MV-4-11 (cell line): ENCODE data around the gene SPIRE1.
A peak's percentile ranks its signal among the peaks of the same experiment; 100 is the strongest.
"Not testable (repeated sequence)": the region's sequence is repeated elsewhere in the genome, so short reads cannot be mapped to it uniquely, and the experiment has no call there.

ENCODE experiments used
- DNase-seq: peaks from one replicate; lab custom pipeline; 2025; lab: John Stamatoyannopoulos, UW

Gene SPIRE1

DNA sequence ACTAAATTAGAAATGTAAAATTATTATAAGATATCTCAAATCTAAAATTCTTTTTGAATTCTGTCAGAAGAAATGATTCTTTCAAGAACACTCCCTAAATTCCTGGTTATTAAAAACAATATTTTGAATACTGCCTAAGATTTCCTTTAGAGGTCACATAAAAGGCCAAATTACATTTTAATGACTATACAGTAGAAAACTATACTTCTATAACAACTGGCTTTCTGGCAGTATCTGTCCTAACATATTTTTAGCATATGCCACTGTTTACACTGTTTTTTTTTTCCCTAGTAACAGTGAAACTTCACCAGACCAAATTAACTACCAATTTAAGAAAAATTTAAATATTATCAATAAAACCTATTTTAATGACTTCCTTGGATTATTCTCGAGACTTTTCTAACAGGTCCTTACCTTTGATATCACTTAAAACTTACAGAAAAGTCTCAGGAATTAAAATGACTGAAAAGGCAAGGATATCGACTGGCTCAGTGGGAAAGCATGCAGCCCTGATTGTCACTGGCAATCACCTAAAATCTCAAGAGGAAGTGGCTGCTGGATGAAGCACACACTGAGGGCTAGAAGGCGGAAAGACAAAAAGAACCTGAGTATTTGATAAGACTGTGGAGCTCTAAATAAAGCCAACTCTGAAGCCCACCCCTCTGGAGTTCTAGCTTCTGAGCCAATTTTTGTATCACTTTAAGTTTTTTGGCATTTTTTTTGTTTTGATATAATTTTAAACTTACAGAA lies 59.6 kb downstream of the SPIRE1 start:
- DNase-seq: no peak

DNA sequence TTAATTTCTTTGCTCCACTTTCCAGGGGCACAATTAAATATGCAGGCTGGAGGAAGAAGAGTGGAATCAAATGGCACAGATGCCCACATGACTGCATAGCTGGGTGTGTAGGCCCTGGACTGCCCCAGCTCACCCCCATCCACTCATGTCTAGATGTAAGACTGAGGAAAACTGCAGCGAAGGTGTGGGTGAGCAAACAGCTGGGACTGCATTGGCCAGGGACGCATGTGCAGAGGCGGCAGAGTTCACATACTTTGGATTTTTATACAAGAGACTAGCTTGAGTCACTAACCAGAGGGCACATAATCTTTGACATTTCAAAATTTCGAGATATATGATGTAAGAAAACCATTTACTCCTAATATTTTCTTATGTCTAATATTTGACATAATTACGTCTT lies 60.1 kb downstream of the SPIRE1 start:
- no peak for DNase-seq

DNA sequence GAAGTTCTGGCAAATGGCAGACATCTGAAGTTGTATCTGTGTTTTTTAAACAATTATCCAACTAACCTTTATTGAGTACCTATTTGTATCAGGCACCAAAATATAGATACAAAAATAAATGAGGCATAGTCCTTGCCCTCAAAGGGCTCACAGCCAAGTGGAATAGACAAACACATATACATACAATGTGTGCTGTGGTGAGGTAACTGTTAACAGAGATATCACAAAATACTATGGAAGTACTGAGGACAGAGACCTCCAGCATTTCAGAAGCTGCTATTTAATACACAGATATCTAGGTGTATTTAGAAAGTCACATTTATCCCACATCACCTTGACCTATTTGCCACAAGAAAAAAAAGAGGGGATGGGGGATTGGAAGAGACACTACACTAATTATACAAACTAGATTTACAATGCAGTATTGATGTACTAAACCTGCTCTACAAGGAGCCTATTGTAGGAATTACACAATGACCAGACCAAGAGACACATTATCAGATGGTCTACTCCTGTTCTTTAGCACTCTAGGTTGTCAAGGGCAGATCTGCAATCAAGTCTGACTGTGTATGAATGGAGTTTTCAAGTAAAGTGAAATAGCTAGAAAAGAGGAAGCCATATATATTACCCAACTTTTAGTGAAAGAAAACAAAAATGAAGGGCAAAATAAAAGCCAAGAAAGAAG lies 62.2 kb downstream of the SPIRE1 start:
- DNase-seq: peak; percentile 71

DNA sequence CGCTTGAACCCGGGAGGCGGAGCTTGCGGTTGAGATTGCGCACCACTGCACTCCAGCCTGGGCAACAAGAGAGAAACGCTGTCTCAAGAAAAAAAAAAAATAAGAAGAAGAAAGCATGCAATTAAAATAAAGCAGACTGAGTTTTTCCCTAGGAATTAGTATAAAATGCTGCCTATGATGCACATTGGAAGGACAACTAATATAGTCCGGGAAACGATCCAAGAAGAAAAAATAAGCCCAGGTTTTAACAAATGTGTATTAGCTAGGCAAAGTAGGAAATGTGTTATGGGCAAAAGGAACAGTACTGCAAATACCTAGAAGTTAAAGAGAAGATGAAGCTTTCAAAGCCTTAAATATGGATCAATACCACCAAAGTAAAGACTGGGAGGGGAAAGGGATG lies 64.0 kb downstream of the SPIRE1 start:
- no peak for DNase-seq

DNA sequence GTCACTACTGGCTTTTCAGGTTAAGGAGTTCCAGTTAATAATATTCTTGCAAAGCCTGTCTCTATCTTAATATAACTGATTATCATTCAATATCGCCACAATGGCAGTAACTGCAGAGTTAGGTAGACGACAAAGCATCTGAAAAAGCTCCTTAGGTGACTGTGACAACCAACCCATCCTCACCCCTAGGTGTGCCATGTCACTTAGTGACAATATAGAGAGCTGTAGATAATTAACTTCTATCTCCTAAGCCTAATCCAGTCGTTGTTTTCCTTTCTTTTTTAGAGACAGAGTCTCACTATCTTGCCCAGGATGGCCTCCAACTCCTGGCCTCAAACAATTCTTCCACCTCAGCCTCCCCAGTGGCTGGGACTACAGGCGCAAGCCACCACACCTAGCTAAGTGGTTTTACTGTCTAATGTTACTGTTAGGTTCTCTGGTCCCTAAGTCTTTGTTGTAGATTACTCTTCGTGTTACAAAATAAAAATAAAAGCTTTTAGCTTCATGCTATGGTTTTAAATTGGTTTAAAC lies 65.2 kb downstream of the SPIRE1 start:
- DNase-seq: no peak

DNA sequence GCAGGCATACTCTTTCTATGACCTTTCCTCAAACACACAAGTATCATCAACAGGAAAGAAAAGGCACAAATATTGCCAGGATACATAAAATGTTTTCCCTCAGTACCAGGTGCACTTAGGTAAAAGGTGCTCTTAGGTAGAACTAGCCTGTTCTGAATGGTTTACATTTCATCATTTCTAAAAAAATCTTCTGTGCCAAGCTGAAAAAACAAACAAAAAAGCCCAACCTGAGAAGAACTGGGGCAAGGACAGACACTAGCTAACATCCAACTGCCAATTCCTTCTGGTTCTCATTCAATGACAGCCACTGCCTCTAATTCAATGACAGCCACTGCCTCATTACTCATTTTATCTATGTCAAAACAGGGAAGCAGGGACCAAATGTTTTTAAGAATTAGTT lies 68.5 kb downstream of the SPIRE1 start:
- no peak for DNase-seq

DNA sequence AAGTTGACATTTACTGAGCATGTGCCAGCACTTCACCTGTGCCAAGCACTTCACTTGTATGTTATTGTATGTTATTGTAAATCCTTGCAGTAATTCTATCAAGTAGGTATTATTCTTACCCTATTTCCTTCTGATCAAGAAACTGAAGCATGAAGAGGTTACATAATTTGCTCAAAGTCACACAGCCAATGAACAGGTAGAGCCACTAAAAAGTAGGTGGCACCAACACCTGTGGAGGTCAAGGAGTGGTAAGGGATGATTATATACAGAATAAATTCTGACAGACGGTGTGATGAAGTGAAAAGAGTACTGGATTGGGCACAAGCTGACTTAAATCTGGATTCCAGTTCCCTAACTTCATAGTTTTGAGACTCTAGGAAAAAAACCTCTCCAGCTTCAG lies 71.0 kb downstream of the SPIRE1 start:
- DNase-seq: no peak

DNA sequence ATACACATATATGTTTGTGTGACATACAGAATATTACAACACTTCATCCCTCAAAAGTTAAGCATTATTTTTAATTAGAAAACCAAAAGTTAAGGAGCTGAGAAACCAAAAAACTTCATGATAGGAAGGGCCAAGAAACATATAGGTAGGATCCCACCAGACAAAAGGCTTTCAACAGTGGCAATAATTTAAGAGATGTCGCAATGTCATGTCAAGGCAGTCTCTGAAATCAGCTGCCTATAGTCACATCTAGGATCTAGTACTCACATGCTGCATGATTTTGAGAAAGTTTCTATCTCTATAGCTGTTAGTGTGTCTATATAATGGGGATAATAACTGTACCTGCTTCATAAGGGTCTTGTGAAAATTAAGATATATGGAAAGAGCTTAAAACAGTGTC lies 72.7 kb downstream of the SPIRE1 start:
- peak; percentile 42 for DNase-seq

DNA sequence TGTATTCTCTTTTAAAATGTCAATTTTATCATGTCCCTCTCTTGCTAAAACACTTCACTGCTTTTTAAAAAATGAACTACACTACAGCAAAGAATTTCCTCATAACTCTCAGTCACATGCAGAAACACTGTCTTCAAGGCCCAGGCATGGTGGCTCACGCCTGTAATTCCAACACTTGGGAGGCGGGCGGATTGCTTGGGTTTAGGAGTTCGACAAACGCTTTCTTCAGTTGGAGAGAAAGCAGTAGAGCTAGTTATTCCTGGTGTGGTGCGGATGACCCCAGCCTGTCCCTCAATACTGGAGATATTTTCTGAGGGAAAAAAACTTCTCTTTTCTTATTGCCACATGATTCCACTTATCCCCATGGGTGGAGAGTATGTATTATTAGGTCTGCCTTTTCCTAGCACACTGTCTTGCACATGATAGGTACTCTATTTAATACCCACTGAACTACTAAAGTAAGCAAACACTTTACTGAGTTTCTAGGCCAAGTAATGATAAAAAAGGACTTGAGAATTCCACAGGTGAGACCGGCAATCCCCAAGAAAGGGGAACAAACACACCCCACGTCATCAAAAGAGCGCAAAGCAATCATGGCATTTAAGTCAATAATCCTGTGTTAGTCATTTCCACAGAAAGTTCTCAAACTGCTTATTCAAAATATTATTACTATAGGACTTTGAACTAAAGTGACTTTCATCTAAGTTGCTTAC lies 77.1 kb downstream of the SPIRE1 start:
- DNase-seq: no peak

DNA sequence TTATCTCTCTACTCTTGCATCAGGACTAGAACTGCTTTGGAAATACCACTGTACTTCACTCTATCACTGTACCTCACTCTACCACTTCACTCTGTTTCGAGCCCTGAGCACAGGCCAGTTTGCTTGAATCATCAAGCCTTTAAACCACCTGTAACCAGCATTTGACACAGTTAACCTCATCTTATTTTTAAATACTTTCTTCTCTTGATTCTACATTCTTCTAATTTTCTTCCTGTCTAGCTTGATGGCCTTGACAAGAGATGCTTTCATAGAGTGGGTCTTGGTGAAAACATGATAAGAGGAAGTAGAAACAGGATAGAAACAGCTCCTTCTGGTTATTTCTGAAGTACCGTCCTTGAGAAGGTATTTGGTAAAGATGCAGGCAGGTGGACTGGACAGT lies 78.1 kb downstream of the SPIRE1 start:
- peak; percentile 4 for DNase-seq

DNA sequence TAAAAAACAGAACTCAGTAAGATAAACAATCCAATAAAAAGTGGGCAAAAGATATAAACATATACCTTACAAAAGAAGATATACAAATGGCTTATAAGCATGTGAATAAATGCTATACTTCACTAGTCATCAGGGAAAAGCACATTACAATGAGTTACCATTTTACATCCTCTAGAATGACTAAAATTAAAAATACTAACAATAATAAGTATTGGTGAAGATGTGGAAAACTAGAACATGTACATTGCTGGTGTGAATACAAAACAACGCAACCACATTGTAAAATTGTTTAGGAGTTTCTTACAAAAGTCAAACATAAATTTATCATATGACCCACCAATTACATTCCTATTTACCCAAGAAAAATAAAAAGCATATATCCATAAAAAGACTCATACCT lies 80.1 kb downstream of the SPIRE1 start:
- no peak for DNase-seq

DNA sequence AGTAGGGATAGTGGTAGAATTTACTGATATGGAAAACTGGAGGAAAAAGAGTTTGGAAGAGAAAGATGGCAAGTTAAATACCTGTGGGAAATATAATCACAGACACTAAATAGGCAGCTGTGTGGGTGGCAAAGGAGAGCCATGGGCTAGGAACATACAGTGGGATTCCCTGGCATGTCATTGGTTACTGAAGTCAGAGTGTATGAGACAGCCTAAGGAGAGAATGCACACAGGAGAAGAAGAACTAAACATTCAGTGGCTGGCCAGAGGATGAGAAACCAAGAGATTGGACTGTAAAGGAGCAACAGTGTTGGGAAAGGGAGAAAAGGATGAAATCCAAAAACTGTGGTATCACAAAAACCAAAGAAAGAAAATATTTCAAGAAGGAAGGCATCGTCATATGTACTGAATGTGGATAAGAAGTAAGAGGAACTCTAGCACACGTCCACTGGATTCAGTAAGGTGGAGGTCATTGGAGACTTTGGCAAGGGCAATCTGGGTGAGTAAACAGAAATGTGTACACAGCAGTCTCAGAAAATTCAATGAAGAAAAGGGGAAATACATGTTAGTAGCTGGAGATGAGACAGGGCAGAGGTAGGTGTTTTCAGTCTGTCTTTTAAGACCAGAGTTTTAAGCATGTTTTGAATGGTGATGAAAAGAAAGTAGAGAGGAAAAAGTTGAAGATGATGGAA lies 83.3 kb downstream of the SPIRE1 start:
- no peak for DNase-seq

DNA sequence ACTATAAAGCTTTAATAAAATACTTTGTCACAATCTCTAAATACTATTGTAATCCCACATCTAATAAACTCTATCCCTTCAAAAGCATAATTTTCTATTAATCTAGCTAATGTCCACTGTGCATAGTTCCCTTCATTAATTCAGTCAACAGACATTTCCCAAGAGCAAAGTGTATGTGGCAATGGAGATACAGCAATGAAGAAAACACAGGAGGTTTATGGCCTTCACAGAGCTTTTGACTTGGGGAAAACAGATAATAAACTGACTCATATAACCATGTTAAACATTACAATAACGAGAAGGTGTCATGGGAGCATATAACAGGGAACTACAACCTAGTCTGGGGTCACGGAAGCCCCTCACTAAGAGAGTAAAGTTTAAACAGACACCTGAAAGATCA lies 86.3 kb downstream of the SPIRE1 start:
- DNase-seq: no peak

DNA sequence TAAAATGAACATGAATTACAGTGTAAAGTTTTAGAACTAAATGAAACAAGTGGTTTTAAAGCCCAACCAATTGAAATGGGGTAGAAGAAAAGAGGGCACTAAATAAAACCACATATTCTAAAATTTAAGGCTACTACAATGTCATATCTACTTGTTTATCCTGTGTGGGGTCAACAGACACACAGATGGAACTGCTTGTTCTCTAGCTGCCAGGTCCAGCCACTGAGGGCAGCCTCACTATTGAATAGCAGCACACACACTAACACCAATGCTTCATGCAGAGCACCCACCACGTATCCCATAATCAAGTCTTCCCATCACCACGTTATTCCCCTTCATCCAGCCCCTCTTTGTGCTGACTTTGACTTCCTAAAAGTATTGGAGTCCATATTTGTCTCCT lies 88.1 kb downstream of the SPIRE1 start:
- no peak for DNase-seq

DNA sequence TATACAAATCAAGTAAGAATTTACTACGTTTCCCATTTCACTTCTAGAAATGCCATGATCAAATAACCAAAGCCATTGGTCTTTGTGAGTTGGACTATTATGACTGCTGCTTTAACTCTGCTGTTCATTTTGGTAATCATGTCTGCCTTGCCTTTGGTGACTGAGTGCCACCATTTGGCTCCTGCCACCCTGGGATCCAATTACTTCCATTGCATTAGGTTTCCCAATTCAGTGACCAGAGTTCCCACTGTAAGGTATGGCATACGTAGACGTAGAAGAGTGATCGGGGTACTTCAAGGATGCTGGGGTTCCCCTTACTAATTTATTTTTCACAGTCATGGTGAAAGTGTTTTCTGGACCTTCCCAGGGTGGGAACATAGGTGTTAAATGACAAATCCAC lies 90.1 kb downstream of the SPIRE1 start:
- no peak for DNase-seq

DNA sequence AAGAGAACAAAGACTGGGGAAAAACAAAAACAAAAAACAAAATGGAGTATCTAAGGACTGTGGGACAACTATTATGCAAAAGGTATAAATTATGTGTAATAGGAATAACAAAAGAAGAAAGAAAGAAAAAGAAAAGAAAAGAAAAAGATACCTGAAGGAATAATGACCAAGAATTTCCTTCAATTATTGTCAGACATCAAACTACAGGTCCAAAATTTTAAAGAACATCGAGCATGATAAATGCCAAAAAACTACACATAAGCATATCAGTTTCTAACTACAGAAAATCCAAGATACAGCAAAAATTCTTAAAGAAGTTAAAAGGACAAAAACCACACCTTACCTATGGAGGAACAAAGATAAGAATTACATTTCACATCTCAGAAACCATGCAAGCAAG lies 93.0 kb downstream of the SPIRE1 start:
- no peak for DNase-seq

DNA sequence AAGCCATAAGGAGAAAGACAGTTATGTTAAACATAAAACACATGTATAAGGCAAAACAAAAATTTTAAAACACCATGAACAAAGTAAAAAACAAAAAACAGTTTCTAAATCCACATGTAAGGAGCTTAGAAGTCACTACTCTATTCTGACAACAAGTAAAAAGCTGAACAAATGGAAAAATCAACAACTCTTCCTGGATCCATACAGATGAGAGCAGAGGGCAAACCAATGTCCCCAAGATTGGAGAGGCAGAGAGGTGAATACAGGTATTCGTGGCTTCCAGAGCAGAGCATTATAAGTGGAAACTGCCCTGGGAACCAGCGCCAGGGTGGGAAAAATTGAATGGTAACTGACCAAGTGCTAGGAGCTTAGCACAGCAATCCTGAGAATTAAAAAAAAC lies 93.5 kb downstream of the SPIRE1 start:
- DNase-seq: no peak

DNA sequence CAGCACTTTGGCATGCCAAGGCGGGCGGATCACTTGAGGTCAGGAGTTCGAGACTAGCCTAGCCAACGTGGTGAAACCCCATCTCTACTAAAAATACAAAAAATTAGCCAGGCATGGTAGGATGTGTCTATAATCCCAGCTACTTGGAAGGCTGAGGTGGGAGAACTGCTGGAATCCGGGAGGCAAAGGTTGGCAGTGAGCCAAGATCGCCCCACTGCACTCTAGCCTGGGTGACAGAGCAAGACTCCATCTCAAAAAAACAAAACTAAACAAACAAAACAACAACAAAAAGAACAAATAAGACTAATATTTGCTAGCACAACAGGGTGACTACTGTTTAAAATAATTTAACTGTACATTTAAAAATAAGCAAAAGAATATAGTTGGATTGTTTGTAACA lies 97.3 kb downstream of the SPIRE1 start:
- DNase-seq: not testable (repeated sequence)

DNA sequence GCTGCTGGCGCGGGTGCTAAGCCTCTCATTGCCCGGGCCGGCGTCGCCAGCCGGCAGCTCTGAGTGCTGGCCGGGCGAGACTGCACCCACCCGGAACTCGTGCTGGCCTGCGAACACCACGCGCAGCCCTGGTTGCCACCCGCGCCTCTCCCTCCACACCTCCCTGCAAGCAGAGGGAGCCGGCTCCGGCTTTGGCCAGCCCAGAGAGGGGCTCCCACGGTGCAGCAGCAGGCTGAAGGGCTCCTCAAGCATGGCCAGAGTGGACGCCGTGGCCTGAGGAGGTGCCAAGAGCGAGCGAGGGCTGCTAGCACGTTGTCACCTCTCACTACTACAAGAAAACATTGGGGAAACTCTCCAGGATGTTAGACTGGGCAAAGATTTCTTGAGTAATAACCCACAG lies 98.6 kb downstream of the SPIRE1 start:
- DNase-seq: no peak

DNA sequence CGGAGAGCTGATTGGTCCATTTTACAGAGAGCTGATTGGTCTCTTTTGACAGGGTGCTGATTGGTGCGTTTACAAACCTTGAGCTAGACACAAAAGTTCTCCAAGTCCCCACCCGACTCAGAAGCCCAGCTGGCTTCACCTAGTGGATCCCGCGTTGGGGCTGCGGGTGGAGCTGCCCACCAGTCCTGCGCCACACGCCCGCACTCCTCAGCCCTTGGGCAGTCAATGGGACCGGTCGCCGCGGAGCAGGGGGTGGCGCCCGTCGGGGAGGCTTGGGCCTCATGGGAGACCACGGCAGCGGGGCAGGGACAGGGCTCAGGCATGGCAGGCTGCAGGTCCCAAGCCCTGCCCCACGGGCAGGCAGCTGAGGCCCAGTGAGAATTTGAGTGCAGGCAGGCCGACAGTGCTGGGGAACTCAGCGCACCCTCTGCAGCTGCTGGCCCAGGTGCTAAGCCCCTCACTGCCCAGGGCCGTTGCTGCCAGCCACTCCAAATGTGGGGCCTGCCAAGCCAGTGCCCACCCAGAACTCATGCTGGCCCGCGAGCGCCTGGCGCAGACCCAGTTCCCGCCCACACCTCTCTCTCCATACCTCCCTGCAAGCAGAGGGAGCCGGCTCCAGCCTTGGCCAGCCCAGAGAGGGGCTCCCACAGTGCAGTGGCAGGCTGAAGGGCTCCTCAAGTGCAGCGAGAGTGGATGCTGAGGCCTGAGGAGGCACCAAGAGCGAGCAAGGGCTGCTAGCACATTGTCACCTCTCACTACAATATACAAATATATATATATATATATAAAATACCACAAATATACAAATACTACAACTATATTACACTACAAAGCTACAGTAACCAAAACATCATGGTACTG lies 100.7 kb downstream of the SPIRE1 start:
- no peak for DNase-seq

DNA sequence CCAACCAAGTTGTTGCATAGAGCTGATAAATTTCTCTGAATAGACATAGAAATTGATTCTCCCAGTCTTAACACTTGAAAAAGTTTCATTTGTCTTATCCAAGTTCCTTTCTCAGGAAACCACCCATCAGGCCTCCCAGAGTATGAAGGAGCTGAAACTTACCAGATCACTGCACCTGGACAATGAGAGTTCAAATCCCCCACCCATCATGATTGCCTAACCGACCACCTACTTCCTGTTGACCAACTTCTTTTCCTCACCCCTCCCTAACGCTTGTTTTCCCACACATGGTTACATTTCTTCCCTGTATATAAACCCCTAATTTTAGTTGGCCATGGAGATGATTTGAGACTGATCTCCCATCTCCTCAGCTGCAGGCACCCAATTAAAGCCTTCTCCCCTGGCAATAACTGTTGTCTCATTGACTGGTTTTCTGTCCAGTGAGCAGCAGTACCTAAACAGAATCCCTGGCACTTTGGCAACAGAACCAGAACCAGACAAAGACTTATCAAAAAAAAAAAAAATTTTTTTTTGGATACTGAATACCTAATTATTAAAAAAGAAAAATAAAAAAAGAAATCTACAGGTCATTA lies 103.0 kb downstream of the SPIRE1 start:
- DNase-seq: peak; percentile 57
